ENCODE data around the gene LDB2. TPM values are rescaled to one million over a fixed set of nuclear protein-coding genes. Genes with fewer than 3 reads are reported as not detected.

Gene LDB2
- total RNA-seq, 1 donor, result 85.9 TPM

- no peak overlapping the region for H3K4me3 ChIP-seq (ENCODE audit: low read depth, low read length)
- TF ChIP-seq CTCF (IDR thresholded peaks at IDR 0.05; ENCODE audit: insufficient read depth, low read length), result no peak
- no peak for DNase-seq (ENCODE audit: low read depth)
These were observed 305.1 kb downstream of the LDB2 start for GRCh38 chr4:16593386-16593785.

GRCh38 chr4:16591272-16591826, 307.1 kb downstream of the LDB2 start:
- H3K4me3 ChIP-seq (ENCODE audit: low read depth, low read length), result no peak overlapping the region
- no peak for DNase-seq (ENCODE audit: low read depth)
- TF ChIP-seq CTCF (IDR thresholded peaks at IDR 0.05; ENCODE audit: insufficient read depth, low read length), result no peak

GRCh38 chr4:16590797-16591196, 307.6 kb downstream of the LDB2 start:
- H3K4me3 ChIP-seq (ENCODE audit: low read depth, low read length), result no peak overlapping the region
- no peak for TF ChIP-seq CTCF (IDR thresholded peaks at IDR 0.05; ENCODE audit: insufficient read depth, low read length)

GRCh38 chr4:16588651-16589050, 309.8 kb downstream of the LDB2 start:
- no peak for DNase-seq (ENCODE audit: low read depth)
- no peak overlapping the region for H3K4me3 ChIP-seq (ENCODE audit: low read depth, low read length)
- TF ChIP-seq CTCF (IDR thresholded peaks at IDR 0.05; ENCODE audit: insufficient read depth, low read length), result no peak

More at GRCh38 chr4:16590797-16591196, 307.6 kb downstream of the LDB2 start:
- DNase-seq (ENCODE audit: low read depth), result no peak

GRCh38 chr4:16588149-16588548, 310.3 kb downstream of the LDB2 start:
- DNase-seq (ENCODE audit: low read depth), result no peak
- TF ChIP-seq CTCF (IDR thresholded peaks at IDR 0.05; ENCODE audit: insufficient read depth, low read length), result no peak

GRCh38 chr4:16585053-16585452, 313.4 kb downstream of the LDB2 start:
- no peak for DNase-seq (ENCODE audit: low read depth)
- H3K4me3 ChIP-seq (ENCODE audit: low read depth, low read length), result no peak overlapping the region
- TF ChIP-seq CTCF (IDR thresholded peaks at IDR 0.05; ENCODE audit: insufficient read depth, low read length), result no peak

More at GRCh38 chr4:16588149-16588548, 310.3 kb downstream of the LDB2 start:
- H3K4me3 ChIP-seq (ENCODE audit: low read depth, low read length), result no peak overlapping the region

- no peak for DNase-seq (ENCODE audit: low read depth)
- H3K4me3 ChIP-seq (ENCODE audit: low read depth, low read length), result no peak overlapping the region
- no peak for TF ChIP-seq CTCF (IDR thresholded peaks at IDR 0.05; ENCODE audit: insufficient read depth, low read length)
These were observed 314.7 kb downstream of the LDB2 start for GRCh38 chr4:16583764-16584163.
